HEK293T (cell line): ENCODE data around the gene LAMTOR4.

Source experiments
- CTCF ChIA-PET: fragments of 350-600 bp; formaldehyde crosslinking; extraction: SDS; loops from one replicate; lab custom pipeline; 2021; ENCODE audit warnings: antibody characterized with exemption, inconsistent platforms; lab: Yijun Ruan, JAX
- POLR2A ChIA-PET: fragments of 350-600 bp; formaldehyde crosslinking; extraction: SDS; loops from one replicate; lab custom pipeline; 2020; ENCODE audit warnings: antibody characterized with exemption, inconsistent platforms; lab: Yijun Ruan, JAX
- DNase-seq: peaks from one replicate; pipeline ENCODE4 v3.0.0; 2012; ENCODE audit warnings: mixed read lengths; ENCODE audit errors: extremely low spot score
- ARNT ChIP-seq: fragments of 450-650 bp; IDR thresholded peaks from 2 replicates; pipeline ENCODE4 v1.6.1; 2017; ENCODE audit warnings: mild to moderate bottlenecking
- BHLHE40 ChIP-seq: fragments of 450-650 bp; IDR thresholded peaks from 2 replicates; pipeline ENCODE4 v1.6.1; 2016; ENCODE audit warnings: mild to moderate bottlenecking, moderate library complexity, borderline replicate concordance
- CTBP1 ChIP-seq: fragments of 450-650 bp; IDR thresholded peaks from 2 replicates; pipeline ENCODE4 v1.6.1; 2016; ENCODE audit warnings: borderline replicate concordance
- ELF4 ChIP-seq: fragments of 450-650 bp; IDR thresholded peaks from 2 replicates; pipeline ENCODE4 v1.6.1; 2017; ENCODE audit warnings: antibody characterized with exemption
- FOXA1 ChIP-seq: fragments of 450-650 bp; IDR thresholded peaks from 2 replicates; pipeline ENCODE4 v1.6.1; 2016; ENCODE audit warnings: mild to moderate bottlenecking
- FOXK2 ChIP-seq: fragments of 450-650 bp; IDR thresholded peaks from 2 replicates; pipeline ENCODE4 v1.6.1; 2016; ENCODE audit warnings: mild to moderate bottlenecking
- FOXM1 ChIP-seq: fragments of 450-650 bp; IDR thresholded peaks from 2 replicates; pipeline ENCODE4 v1.6.1; 2017; ENCODE audit warnings: mild to moderate bottlenecking, borderline replicate concordance
- HDGF ChIP-seq: fragments of 450-650 bp; IDR thresholded peaks from 2 replicates; pipeline ENCODE4 v1.6.1; 2017; ENCODE audit warnings: antibody characterized with exemption, borderline replicate concordance
- L3MBTL2 ChIP-seq: fragments of 450-650 bp; conservative IDR thresholded peaks from 2 replicates; pipeline ENCODE4 v1.6.1; 2016; ENCODE audit warnings: mild to moderate bottlenecking
- LEF1 ChIP-seq: fragments of 450-650 bp; IDR thresholded peaks from 2 replicates; pipeline ENCODE4 v1.6.1; 2017; ENCODE audit warnings: mild to moderate bottlenecking, borderline replicate concordance
- NFRKB ChIP-seq: fragments of 450-650 bp; IDR thresholded peaks from 2 replicates; pipeline ENCODE4 v1.6.1; 2016; ENCODE audit warnings: mild to moderate bottlenecking, moderate library complexity
- PKNOX1 ChIP-seq: fragments of 450-650 bp; IDR thresholded peaks from 2 replicates; pipeline ENCODE4 v1.6.1; 2016
- SP1 ChIP-seq: fragments of 450-650 bp; IDR thresholded peaks from 2 replicates; pipeline ENCODE4 v1.6.1; 2017
- SUZ12 ChIP-seq: fragments of 450-650 bp; IDR thresholded peaks from 2 replicates; pipeline ENCODE4 v1.6.1; 2016; ENCODE audit warnings: mild to moderate bottlenecking
- TARDBP ChIP-seq: fragments of 450-650 bp; IDR thresholded peaks from 2 replicates; pipeline ENCODE4 v1.6.1; 2016
- ZNF384 ChIP-seq: fragments of 450-650 bp; IDR thresholded peaks from 2 replicates; pipeline ENCODE4 v1.6.1; 2016

Gene LAMTOR4

DNA sequence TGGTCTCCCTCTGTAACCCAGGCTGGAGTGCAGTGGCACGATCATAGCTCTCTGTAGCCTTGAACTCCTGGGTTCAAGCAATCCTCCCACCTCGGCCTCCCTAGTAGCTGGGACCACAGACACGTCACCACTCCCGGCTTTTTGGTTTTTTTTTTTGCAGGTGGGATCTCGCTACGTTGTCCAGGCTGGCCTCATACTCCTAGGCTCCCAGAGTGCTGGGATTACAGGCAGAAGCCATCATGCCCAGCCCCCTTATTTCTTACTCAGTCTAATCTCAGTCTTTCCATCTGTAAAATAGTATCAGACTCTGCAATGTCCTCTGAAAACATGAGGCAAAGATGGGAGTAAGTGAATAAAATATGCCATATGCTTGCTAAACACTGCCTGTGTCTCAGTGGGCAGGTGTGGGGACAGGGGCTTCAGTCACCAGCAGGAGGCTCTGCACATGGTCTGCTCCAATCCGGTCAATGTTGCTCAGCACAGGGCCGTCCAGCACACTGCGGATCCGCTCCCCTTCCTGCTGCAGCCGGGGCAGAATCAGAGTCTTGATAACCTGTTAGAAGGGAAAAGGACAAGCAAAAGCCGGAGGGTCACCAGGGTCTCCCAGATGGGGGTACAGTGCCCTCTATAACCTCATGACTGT lies 39.1 kb upstream of the LAMTOR4 start:
- CTCF ChIA-PET = no interaction called here
- POLR2A ChIA-PET = no interaction called here
- TF ChIP-seq CTBP1 (no peak), BHLHE40 (no peak), LEF1 (no peak), ARNT (no peak), SP1 (no peak)
- DNase-seq = no peak

DNA sequence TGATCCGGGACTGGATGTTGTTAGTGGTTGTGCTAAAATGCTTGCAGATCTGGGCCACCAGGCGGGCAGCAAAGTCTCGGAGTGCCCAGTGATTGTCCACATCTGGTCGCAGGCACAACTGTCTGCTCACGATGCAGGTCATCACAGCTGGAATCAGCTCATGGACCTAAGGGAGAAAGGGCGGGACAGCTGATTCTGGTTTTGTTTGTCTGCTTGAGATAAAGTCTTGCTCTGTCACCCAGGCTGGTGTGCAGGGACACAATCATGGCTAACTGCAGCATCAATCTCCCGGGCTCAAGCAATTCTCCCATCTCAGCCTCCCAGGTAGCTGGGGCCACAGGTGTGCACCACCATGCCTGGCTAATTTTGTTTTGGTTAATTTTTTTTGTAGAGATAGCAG lies 37.6 kb upstream of the LAMTOR4 start:
- ChIA-PET CTCF (no interaction called here), POLR2A (interaction anchor here (1.2 to 5.9 kb wide), 3 partner anchors 10 to 18 kb away, joined by 3 to 40 read pairs (median 3); partner anchors contain the start of genes AP4M1, MBLAC1 and MCM7)
- TF ChIP-seq ZNF384 = no peak
- TF ChIP-seq TARDBP = no peak
- TF ChIP-seq L3MBTL2 = no peak
- no peak for TF ChIP-seq SP1
- TF ChIP-seq FOXK2 = no peak
- no peak for DNase-seq

- TF ChIP-seq FOXA1 = no peak
- DNase-seq = no peak
- ChIA-PET CTCF (no interaction called here), POLR2A (interaction anchor here (1.2 to 5.9 kb wide), 3 partner anchors 10 to 19 kb away, joined by 3 to 40 read pairs (median 3); partner anchors contain the start of genes AP4M1, MBLAC1 and MCM7)
These were observed 36.8 kb upstream of the LAMTOR4 start for GRCh38 chr7:100111914-100112313.

GRCh38 chr7:100115026-100115425 lies 33.7 kb upstream of the LAMTOR4 start:
- ChIA-PET POLR2A (interaction anchor here (5.9 kb wide), 1 partner anchor 14 kb away, joined by 40 read pairs; the partner anchor contains the start of genes AP4M1 and MCM7), CTCF (no interaction called here)
- no peak for DNase-seq
- TF ChIP-seq ARNT = no peak
- TF ChIP-seq NFRKB = no peak
- TF ChIP-seq HDGF = no peak
- TF ChIP-seq LEF1 = no peak
- TF ChIP-seq L3MBTL2 = no peak
- no peak for TF ChIP-seq SP1
- no peak for TF ChIP-seq TARDBP
- TF ChIP-seq FOXA1 = no peak
- no peak for TF ChIP-seq SUZ12

DNA sequence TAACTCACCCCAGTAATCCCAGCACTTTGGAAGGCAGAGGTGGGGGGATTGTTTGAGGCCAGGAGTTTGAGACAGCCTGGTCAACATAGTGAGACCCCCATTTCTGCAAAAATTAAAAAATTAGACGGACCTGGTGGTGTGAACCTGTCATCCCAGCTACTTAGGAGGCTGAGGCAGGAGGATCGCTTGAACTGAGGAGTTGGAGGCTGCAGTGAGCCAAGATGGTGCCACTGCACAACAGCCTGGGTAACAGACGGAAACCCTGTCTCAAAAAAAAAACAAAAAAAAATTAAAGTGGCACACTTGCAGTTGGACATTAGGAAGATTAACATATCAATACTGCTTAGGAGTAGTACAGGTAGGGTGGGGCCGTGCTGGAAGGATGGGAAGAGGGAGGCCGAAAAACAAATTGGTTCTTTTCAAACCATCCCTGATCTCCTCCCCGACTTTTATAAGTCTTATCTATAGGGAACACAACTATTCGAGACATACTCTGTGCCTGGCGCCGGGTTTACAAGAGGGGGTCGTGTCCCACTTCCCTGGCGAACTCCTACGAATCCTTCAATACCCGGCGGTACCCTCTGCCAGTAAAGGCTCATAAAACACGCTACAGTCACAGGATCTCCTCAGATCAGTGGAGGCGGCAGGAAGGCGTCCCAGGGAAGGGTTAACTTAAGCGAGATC lies 30.2 kb upstream of the LAMTOR4 start:
- no peak for DNase-seq
- ChIA-PET POLR2A (interaction anchor here (2.0 kb wide), 1 partner anchor 17 kb away, joined by 7 read pairs; the partner anchor contains the start of genes AP4M1 and MCM7), CTCF (no interaction called here)

GRCh38 chr7:100119072-100119969 lies 29.4 kb upstream of the LAMTOR4 start, which contains the start of the genes CNPY4 and TAF6:
Gene CNPY4, plus strand, starts transcription at chr7:100119634. Its CDS starts 111 bp downstream, at chr7:100119745.
Gene TAF6, minus strand, starts transcription at chr7:100119358. Its CDS starts 5,149 bp downstream, at chr7:100114209.
- ChIA-PET POLR2A (interaction anchor here (0.6 to 2.0 kb wide), 3 partner anchors 18 to 37 kb away, joined by 3 to 39 read pairs (median 4); partner anchors contain the start of genes AP4M1, LAMTOR4 and MCM7), CTCF (interaction anchor here (0.5 to 1.2 kb wide), 3 partner anchors 11 to 441 kb away, joined by 3 to 4 read pairs (median 3); no protein-coding TSS in a partner anchor)
- DNase-seq = peak; percentile 98
- TF ChIP-seq FOXM1 = no peak; the same call in 1 of the 2 replicates
- TF ChIP-seq ELF4 = no peak
- TF ChIP-seq CTBP1 = no peak
- TF ChIP-seq HDGF = no peak
- no peak for TF ChIP-seq TARDBP
- no peak for TF ChIP-seq FOXA1
- TF ChIP-seq SUZ12 = no peak
- TF ChIP-seq L3MBTL2 = peak; percentile 74
- no peak; the same call in 1 of the 2 replicates for TF ChIP-seq ZNF384
- 0 out of 2 replicates have a peak, but pooled peaks have one; percentile 51 for TF ChIP-seq ARNT
- no peak for TF ChIP-seq NFRKB
- no peak for TF ChIP-seq SP1
- no peak for TF ChIP-seq FOXK2
- TF ChIP-seq PKNOX1 = no peak
- peak; percentile 66; the same call in 1 of the 2 replicates for TF ChIP-seq LEF1
- TF ChIP-seq BHLHE40 = no peak

More for the DNA sequence above, 30.2 kb upstream of the LAMTOR4 start:
- TF ChIP-seq ELF4 (no peak), L3MBTL2 (no peak), BHLHE40 (no peak), LEF1 (no peak), NFRKB (no peak), SP1 (no peak), SUZ12 (no peak)
